ENCODE measurements around the gene CYP2W1.

DNA sequence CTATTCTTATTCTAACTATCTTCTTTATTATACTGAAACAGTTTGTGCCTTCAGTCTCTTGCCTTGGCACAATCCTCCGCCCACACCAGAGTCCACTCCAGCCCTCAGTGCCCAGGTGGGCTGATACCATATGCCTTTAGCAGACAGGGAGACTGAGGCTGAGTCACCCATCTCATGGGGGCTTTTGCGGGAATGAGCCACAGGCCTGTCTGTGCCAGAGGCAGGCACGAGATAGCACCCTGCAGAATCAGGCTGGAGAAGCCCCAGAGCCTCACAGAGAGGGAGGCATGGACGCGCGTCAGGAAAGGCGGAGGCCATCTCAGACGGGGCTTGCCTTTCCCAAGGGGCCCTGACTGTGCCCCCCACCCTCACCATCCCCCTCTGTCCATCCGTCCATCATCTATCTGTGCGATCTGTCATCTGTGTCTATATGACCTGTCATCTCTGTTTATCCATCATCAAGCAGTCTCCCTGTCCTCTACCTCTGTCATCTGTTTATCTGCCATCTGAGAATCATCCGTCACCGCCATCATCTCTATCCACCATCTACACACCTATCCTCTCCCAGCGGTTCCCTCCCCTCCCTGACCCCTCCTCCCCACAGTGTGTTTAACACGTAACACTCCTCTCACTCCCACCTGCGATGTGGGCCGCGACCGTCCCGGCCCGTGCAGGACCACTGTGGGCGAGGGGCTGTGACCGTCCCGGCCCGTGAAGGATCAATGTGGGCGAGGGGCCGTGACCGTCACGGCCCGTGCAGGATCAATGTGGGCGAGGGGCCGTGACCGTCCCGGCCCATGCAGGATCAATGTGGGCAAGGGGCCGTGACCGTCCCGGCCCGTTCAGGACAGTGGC, 21.2 kb upstream of the CYP2W1 start:
- TF ChIP-seq, protein P1, sequence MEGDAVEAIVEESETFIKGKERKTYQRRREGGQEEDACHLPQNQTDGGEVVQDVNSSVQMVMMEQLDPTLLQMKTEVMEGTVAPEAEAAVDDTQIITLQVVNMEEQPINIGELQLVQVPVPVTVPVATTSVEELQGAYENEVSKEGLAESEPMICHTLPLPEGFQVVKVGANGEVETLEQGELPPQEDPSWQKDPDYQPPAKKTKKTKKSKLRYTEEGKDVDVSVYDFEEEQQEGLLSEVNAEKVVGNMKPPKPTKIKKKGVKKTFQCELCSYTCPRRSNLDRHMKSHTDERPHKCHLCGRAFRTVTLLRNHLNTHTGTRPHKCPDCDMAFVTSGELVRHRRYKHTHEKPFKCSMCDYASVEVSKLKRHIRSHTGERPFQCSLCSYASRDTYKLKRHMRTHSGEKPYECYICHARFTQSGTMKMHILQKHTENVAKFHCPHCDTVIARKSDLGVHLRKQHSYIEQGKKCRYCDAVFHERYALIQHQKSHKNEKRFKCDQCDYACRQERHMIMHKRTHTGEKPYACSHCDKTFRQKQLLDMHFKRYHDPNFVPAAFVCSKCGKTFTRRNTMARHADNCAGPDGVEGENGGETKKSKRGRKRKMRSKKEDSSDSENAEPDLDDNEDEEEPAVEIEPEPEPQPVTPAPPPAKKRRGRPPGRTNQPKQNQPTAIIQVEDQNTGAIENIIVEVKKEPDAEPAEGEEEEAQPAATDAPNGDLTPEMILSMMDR (IDR thresholded peaks at IDR 0.05 in 8 of 11, conservative IDR thresholded peaks at IDR 0.05 in 3 of 11) = no peak
- peak in 1 of 3 donors; percentile 32 for TF ChIP-seq POLR2AphosphoS5 (IDR thresholded peaks at IDR 0.05)
- TF ChIP-seq POLR2A (IDR thresholded peaks at IDR 0.05) = no peak
